ENCODE measurements around the gene CCDC57. TPM values are rescaled to one million over a fixed set of nuclear protein-coding genes. Genes with fewer than 3 reads are reported as not detected.

Gene CCDC57
- total and polyA plus RNA-seq, 2 of the 8 experiments (the other 6 are each of a cell fraction or from before 2014, with no cell fraction given) = 8.4 to 12.9 TPM

- Histone ChIP-seq H3K4me2 (ENCODE audit: insufficient read depth in 1 of 2, low read depth in 2 of 2, low read length in 2 of 2) (no peak overlapping the region), H2BK120ac (replicated peaks; ENCODE audit: low read depth, low read length) (no peak overlapping the region), H3K27ac (ENCODE audit: low read depth, low read length) (no peak overlapping the region), H3K23me2 (ENCODE audit: low read depth, low read length) (peaks cover 4% of the 10 kb centered on the region; the same call in 1 of the 2 replicates), H4K91ac (replicated peaks; ENCODE audit: insufficient read length, low read length) (no peak overlapping the region), H2BK20ac (ENCODE audit: low read length) (no peak overlapping the region), H3K9me3 (ENCODE audit: insufficient read depth in 2 of 2, low read depth in 1 of 2, low read length in 1 of 2) (no peaks in the 10 kb centered on the region), H3K4me1 (replicated peaks in 1 of 4; ENCODE audit: control insufficient read depth in 3 of 4, insufficient read depth in 4 of 4, low read length in 3 of 4) (peaks cover 0 to 6% (median 4%) of the 10 kb centered on the region in 4 experiments; a peak in 4 of 7 replicates), H3K56ac (replicated peaks; ENCODE audit: insufficient read length, low read depth, low read length) (no peak overlapping the region), H2BK15ac (ENCODE audit: low read length) (no peak overlapping the region), H3K79me1 (ENCODE audit: low read depth, low read length) (peaks cover 5% of the 10 kb centered on the region; the same call in 1 of the 2 replicates), H3K79me2 (ENCODE audit: control insufficient read depth in 1 of 2, insufficient read depth in 2 of 2, low read length in 2 of 2) (no peaks in the 10 kb centered on the region), H2BK5ac (ENCODE audit: low read depth, low read length) (no peak overlapping the region), H4K20me1 (replicated peaks in 1 of 2; ENCODE audit: control insufficient read depth in 1 of 2, insufficient read depth in 2 of 2, low read length in 2 of 2) (peaks cover 0 to 21% of the 10 kb centered on the region in 2 experiments), H3K36me3 (ENCODE audit: control insufficient read depth in 2 of 4, insufficient read depth in 4 of 4, low read length in 3 of 4) (peaks cover 12 to 35% (median 30%) of the 10 kb centered on the region in 4 experiments; a peak in 6 of 8 replicates), H4K8ac (ENCODE audit: extremely low read depth, insufficient read depth, low read length) (no peak overlapping the region), H3K14ac (ENCODE audit: insufficient read length) (no peak overlapping the region), H3K4me3 (ENCODE audit: extremely low read depth in 1 of 4, insufficient read depth in 2 of 4, low read depth in 3 of 4, low read length in 4 of 4) (no peak overlapping the region), H3K4ac (replicated peaks; ENCODE audit: insufficient read length, low read depth, low read length) (no peak overlapping the region), H3K27me3 (replicated peaks in 1 of 4; ENCODE audit: control insufficient read depth in 3 of 4, extremely low read depth in 1 of 4, insufficient read depth in 3 of 4, low read length in 3 of 4) (no peaks in the 10 kb centered on the region), H2AFZ (ENCODE audit: low read length) (no peak overlapping the region), H2BK12ac (ENCODE audit: low read depth, low read length) (no peak overlapping the region), H3K18ac (ENCODE audit: extremely low read depth, low read length) (no peak overlapping the region), H2AK5ac (ENCODE audit: low read depth, low read length) (no peak overlapping the region), H4K5ac (ENCODE audit: insufficient read length, low read depth, low read length) (no peak overlapping the region), H3K23ac (ENCODE audit: insufficient read length) (no peak overlapping the region), H3K9ac (replicated peaks in 1 of 4; ENCODE audit: extremely low read depth in 1 of 4, low read depth in 3 of 4, low read length in 3 of 4) (no peak overlapping the region; a peak in 1 of 7 replicates)
- DNase-seq (ENCODE audit: low read depth in 1 of 2, low spot score in 2 of 2) (no peak), FAIRE-seq (no peak)
- POLR2A ChIA-PET (ENCODE audit: partially characterized antibody) = interaction anchor here (0.8 to 16.2 kb wide), 16 partner anchors 5 to 351 kb away, joined by 3 to 161 read pairs (median 6); partner anchors contain the start of genes DUS1L, GPS1, RAC3 and RFNG
- CTCF ChIA-PET (ENCODE audit: partially characterized antibody) = interaction anchor here (0.9 to 1.7 kb wide), 9 partner anchors 8 to 92 kb away, joined by 3 to 8 read pairs (median 4); partner anchors contain the start of genes DCXR, GPS1 and RFNG
- WGBS, 2 experiments (ENCODE audit: extremely low coverage in 1 of 2, insufficient coverage in 1 of 2, insufficient read length in 1 of 2, insufficient replicate concordance in 2 of 2, low coverage in 1 of 2, low lambda C conversion rate in 2 of 2, missing lambda C conversion rate in 1 of 2) = 96% methylated on average over 10 of the region's 16 CpGs; no CpG with 5 or more reads in 1 of the 2 experiments
- TF ChIP-seq TBP (IDR thresholded peaks at IDR 0.05; ENCODE audit: low read depth, low read length) = no peak
- no peak for TF ChIP-seq CEBPB (IDR thresholded peaks at IDR 0.05; ENCODE audit: low read depth, low read length)
- TF ChIP-seq RFX5 (IDR thresholded peaks at IDR 0.05; ENCODE audit: borderline replicate concordance, low read depth, low read length) = no peak
- no peak for TF ChIP-seq CREB1 (IDR thresholded peaks at IDR 0.05)
- no peak for TF ChIP-seq NRF1 (IDR thresholded peaks at IDR 0.05; ENCODE audit: low read depth, low read length)
- no peak for TF ChIP-seq HDAC6 (IDR thresholded peaks at IDR 0.05; ENCODE audit: low read depth, low read length)
- TF ChIP-seq, protein P1, sequence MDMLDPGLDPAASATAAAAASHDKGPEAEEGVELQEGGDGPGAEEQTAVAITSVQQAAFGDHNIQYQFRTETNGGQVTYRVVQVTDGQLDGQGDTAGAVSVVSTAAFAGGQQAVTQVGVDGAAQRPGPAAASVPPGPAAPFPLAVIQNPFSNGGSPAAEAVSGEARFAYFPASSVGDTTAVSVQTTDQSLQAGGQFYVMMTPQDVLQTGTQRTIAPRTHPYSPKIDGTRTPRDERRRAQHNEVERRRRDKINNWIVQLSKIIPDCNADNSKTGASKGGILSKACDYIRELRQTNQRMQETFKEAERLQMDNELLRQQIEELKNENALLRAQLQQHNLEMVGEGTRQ (IDR thresholded peaks at IDR 0.05; ENCODE audit: low read length) = no peak
- no peak for TF ChIP-seq KDM5A (IDR thresholded peaks at IDR 0.05; ENCODE audit: low read length)
- no peak for TF ChIP-seq EP300 (IDR thresholded peaks at IDR 0.05; ENCODE audit: borderline replicate concordance in 1 of 2, low read depth in 2 of 2, low read length in 2 of 2)
- no peak for TF ChIP-seq GABPA (IDR thresholded peaks at IDR 0.05; ENCODE audit: borderline replicate concordance, insufficient read depth, low read length)
- no peak for TF ChIP-seq BACH1 (IDR thresholded peaks at IDR 0.05; ENCODE audit: low read length)
- no peak for TF ChIP-seq RBBP5 (IDR thresholded peaks at IDR 0.05; ENCODE audit: borderline replicate concordance, low read depth, low read length)
- no peak for TF ChIP-seq ATF3 (IDR thresholded peaks at IDR 0.05; ENCODE audit: insufficient read depth, low read depth, low read length)
Observed at GRCh38 chr17:82060001-82060380, 152.7 kb downstream of the CCDC57 start.
